Activated T-cell treated with anti-CD3 and anti-CD28 coated beads, Interleukin-2, amount 50 U/mL, for 1 hour (primary cell): Measurements from ENCODE around the gene TRAK1.
"Not testable (repeated sequence)": the region's sequence is repeated elsewhere in the genome, so short reads cannot be mapped to it uniquely, and the experiment has no call there.

Experiments
- DNase-seq: peaks from one replicate; pipeline ENCODE4 v3.0.0-alpha.2; 2020

The TRAK1 gene

DNA sequence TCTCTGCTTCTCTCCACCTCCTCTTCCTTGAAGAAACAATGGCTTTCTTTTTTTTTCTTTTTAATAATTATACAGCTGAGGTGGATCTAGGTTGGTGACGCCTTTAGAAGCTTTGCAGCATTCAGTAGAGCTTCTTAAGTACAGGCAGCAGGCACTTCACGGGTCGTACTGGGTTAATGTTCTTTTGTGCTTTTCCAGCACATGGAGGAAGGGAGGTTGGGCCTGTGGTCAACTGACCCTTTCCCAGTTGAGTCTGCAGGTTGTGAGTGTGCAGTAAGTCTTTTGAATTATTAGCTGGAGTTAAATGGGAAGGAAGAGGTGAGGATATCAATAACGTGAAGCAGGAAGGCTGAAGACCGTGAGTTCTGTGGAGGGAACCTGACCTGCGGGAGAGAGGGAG lies 7.0 kb downstream of the TRAK1 start:
- DNase-seq, result no peak

DNA sequence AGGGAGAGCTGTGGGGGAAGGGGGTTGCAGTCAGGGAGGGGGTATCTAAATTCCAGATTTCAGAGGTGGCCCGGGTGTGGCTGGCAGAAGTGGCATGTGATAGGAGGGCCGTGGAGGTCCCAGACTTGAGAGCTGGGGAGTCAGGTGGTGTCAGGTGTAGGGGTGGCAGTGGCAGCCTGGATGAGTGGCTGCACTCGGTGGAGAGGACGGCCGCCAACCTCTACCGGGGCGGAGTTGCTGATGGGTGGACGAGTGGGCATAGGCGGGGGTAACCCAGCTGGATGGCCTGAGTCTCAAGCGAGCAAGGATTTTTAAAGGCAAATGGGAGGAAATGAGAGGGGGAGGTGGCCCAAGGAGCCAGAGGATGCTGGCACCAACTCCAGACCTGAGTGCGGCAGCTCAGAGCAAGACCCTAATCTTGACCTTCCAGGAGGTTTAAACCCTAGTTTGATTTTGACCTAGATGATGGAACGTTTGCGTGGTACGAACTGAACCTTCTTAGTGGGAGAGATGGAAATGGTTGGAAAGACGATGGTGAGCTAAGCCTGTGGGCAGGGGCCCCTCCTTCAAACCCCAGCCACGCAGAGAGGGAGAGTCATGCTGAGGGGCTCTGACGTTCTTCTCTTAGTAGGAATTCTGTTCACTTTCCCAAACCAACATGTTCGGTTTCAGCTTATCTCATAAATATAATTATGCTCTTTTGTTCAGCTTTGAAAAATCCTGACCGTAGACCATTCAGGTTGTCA lies 8.0 kb downstream of the TRAK1 start:
- DNase-seq, result no peak

DNA sequence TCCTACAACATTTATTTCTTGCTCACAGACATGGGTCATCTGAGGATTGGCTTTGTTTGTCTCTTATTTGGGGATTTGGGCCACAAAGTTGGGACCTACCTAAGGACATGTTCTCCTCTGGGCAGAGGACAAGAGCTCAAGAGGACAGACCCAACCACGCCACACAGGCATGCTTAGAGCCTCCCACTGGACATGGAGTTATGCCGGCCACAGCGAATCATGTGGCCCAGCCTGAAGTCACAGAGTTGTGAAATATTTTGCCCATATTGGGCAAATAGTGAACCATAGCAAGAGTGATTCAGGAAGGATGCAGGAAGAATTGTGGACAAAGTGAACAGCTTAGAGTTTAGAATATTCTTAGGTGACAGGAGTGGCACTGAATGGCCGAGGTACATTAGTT lies 9.9 kb downstream of the TRAK1 start:
- DNase-seq, result no peak

DNA sequence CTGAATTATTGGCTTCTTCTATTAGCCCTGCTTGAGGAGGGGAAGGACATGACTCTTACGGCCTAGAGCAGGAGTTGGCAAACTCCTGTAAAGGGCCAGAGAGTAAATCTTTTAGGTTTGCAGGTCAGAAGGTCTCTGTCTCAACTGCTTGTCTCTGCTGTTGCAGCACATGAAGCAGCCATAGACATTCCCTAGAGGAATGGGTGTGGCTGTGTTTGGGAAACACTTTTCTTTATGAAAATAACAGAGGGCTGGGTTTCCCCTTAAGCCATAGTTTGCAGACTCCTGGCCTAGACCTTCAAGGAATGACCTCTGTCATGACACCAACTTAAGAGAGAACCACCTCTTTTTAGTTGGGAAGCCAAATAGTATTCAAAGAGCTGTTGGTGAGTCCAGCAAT lies 10.3 kb downstream of the TRAK1 start:
- DNase-seq, result no peak

GRCh38 chr3:42102571-42102970 lies 11.4 kb downstream of the TRAK1 start:
- DNase-seq, result no peak

DNA sequence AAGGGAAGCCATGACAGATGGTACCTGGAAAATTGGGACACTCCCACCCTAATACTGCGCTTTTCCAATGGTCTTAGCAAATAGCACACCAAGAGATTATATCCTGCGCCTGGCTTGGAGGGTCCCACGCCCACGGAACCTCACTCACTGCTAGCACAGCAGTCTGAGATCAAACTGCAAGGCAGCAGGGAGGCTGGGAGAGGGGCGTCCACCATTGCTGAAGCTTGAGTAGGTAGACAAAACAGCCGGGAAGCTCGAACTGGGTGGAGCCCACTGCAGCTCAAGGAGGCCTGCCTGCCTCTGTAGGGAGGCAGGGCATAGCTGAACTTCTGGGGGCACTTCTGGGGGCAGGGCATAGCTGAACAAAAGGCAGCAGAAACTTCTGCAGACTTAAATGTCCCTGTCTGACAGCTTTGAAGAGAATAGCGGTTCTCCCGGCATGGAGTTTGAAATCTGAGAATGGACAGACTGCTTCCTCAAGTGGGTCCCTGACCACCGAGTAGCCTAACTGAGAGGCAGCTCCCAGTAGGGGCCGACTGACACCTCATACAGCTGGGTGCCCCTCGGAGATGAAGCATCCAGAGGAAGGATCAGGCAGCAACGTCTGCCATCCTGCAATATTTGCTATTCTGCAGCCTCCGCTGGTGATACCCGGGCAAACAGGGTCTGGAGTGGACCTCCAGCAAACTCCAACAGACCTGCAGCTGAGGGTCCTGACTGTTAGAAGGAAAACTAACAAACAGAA lies 12.9 kb downstream of the TRAK1 start:
- DNase-seq, result not testable (repeated sequence)

GRCh38 chr3:42105994-42106393 lies 14.8 kb downstream of the TRAK1 start:
- not testable (repeated sequence) for DNase-seq

- no peak for DNase-seq
These were observed 15.5 kb downstream of the TRAK1 start for GRCh38 chr3:42106646-42107045.

DNA sequence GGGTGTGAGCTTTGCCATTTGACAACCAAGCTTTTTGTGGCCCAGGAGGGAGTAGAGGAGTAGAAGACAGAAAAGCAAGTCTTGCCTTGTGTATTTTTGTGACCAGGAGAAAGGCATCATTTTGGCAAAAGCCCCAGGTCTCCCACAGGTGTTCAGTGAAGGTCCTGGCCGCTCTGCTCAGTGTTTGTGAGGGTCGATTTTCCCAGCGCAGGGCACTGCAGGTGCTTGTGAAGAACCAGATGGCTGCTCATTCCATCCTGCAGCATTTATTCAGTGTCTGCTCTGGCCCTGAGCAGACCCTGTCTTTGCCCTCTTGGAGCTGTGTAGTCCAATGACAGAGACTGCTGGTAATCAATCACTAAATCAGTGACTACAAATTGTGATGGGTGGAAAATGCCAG lies 19.5 kb downstream of the TRAK1 start:
- DNase-seq, result no peak

DNA sequence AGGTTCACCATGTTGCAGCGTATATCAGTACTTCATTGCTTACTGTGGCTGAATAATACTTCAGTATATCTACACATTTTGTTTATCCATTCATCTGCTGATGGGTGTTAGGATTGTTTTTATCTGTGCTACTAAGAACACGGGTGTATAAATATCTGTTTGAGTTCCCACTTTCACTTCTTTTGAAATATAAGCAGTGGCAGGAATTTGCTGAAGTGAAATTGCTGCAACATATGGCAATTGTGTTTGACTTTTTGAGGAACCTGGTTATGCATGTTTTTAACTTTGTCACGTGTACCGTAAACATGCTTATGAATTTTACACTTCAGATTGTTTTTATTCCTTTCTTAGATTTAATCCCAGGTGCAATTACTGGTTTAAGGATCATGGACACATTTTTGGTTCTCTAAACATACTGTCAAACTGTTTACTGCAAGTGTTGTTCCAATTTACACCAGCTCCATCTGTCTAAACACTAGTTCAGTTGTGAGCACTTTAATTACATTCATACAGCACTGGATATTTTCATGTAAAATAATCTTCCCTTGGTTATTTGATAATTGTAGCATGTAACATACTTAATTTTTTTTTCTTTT lies 23.1 kb downstream of the TRAK1 start:
- DNase-seq, result no peak

DNA sequence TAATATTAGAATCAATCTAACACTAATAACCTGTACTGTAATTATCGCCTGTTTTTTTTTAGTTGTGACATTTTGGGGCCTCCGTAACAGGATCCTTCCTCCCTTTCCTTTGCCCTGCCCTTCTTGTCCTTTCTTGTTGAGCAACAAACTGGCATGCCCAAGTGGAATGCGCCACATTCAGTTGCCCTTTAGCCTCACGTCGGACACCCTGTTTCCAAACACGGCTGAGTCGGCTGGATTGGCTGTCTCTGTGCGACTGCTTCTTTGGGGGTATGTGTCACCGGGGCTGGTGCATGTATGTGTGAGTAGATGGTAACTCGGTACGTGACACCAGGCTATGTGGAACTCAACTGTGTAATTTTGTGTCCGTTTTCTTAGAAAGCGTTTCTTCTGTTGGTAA lies 24.1 kb downstream of the TRAK1 start:
- DNase-seq, result no peak

DNA sequence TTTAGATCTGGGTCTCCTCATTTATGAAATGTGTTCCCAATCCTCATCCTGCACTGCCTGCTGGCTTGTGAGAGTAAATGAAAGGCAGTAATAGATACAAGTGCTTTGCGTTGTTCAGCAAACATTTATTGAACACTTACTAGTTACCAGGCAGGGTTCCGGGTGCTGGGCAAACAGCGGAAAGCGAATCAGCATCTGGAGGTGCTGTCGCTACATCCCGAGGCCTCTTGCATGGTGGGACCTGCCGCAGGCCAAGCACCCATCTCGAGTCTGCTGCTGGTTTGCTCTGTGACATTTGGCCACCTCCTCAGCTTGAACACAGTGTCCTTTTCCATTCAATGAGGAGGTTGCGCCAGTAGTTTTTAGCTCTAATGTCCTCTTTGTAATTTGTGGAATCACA lies 24.8 kb downstream of the TRAK1 start:
- DNase-seq, result no peak

DNA sequence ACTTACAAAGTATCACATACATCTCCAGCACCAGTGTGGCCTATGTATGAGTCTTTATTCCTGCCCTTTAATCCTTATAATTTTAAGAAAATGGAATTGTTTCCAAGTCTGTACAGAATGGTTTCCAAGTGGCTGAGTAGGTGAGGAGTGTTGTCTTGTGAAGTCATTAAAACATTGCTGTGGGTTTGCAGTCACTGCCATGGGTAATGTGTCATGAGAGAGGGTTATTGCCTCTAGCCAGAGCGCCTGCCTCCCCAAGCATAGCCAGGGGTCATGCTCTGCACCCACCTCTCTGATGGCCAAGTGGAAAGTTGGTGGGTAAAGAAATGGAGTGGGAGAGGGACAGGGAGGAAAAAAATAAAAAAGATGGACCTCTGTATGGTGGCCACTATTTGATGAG lies 25.3 kb downstream of the TRAK1 start:
- DNase-seq, result no peak

- DNase-seq, result no peak
These were observed 26.2 kb downstream of the TRAK1 start for GRCh38 chr3:42117175-42118008.

DNA sequence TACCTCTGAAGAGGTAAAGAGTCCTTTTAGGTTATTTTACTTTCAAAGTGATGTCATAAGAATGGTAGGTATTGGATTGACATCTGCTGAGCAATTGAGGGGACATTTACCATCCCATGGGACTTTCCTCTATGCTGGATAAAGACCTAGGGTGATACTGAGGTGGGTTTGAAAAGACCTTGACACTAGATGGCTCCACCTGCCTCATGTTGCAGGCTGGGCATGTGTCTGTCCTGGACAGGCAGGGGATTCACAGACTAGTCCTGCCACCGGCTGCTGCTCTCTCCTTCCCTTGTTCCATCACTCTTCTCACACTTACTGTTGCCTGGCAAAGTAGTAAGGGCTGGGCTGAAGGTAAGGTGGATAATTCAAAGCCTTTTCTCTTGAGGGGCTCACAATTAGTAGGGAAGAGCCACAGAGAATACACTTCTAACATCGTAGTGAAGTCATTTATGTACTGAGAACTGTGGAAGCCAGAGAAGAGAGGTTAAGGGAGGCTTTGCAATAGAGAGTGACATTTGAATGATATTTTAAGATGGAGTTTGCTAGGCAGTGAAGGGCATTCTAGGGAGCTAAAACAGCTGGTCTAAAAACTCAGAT lies 27.7 kb downstream of the TRAK1 start:
- DNase-seq, result no peak

- DNase-seq, result no peak
These were observed 28.6 kb downstream of the TRAK1 start for GRCh38 chr3:42119561-42120355.

DNA sequence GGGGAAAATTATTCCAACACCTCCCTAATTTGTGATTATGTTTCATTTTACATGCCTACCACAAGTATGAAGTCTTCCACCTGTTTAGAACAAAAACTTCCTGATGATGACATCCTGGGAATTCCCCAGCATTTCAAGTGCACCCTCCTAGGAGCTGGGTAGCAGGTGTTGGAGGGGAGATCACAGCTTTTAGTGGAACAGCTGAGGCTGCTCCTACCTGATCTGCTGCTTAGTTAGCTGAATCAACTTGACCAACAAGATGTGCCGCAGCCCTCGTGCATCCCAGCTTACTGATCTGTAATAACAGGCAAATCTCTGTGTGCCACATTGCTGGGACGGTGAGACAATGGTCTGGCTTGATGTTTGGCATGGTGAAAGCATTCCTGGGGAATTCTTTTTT lies 29.7 kb downstream of the TRAK1 start:
- DNase-seq, result no peak

- no peak for DNase-seq
These were observed 31.3 kb downstream of the TRAK1 start for GRCh38 chr3:42122261-42123011.

- no peak for DNase-seq
These were observed 31.9 kb downstream of the TRAK1 start for GRCh38 chr3:42123012-42123581.

DNA sequence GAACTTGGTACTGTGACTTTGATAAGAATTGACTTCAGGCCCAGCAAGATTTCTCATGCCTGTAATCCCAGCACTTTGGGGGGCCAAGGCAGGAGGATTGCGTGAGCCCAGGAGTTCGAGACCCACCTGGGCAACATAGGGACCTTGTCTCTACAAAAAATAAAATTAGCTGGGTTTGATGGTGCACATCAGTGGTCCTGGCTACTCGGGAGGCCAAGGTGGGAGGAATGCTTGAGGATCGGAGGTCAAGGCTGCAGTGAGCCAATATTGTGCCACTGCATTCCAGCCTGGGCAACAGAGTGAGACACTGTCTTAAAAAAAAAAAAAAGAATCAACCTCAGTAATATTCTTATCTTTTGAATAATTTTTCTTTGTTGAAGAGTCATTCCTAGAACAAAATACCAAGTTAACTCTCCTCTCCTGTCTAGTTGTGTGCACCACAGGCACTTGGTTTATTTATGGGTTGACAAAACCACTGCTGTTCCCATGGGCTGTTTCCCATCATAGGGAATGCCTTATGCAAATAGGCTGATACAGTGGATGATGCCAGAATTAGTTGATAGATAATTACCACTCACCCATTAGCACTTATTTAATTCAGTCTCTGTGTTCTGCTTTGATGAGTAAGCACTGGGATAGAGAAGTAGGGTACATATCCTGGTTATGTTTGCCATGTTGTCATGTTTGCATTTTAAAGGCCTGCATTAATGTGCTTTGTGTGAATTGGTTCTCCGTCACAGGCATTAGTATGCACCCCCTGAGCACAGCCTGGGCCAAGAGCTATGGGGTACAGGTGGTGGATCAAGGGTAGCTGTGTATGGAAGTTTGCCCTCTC lies 32.9 kb downstream of the TRAK1 start:
- no peak for DNase-seq
